AG04449 (cell line): ENCODE measurements around the gene CCDC102A.

Source experiments
- CTCF ChIA-PET: fragments of 350-600 bp; formaldehyde crosslinking; extraction: SDS; loops from one replicate; lab custom pipeline; 2021; ENCODE audit warnings: antibody characterized with exemption; lab: Yijun Ruan, JAX
- POLR2A ChIA-PET: fragments of 400-600, 350-600 bp; formaldehyde crosslinking; extraction: SDS; loops from one replicate; lab custom pipeline; 2020; ENCODE audit warnings: antibody characterized with exemption, inconsistent platforms; lab: Yijun Ruan, JAX
- DNase-seq: peaks from one replicate; pipeline ENCODE4 v3.0.0-alpha.2; 2010; ENCODE audit warnings: low read depth, low spot score
- H3K4me3 ChIP-seq: 2 replicates; pipeline ENCODE4 v1.5.1; 2011; ENCODE audit warnings: low read depth, mild to moderate bottlenecking, control low read depth, low read length
- TF ChIP-seq, protein P1 (sequence below): IDR thresholded peaks from one replicate; pipeline ENCODE4 v1.5.1; 2011; ENCODE audit warnings: mild to moderate bottlenecking, moderate library complexity, low read length, control low read depth, inconsistent platforms; ENCODE audit not compliant: insufficient read depth; ENCODE audit errors: missing control alignments

CCDC102A gene

DNA sequence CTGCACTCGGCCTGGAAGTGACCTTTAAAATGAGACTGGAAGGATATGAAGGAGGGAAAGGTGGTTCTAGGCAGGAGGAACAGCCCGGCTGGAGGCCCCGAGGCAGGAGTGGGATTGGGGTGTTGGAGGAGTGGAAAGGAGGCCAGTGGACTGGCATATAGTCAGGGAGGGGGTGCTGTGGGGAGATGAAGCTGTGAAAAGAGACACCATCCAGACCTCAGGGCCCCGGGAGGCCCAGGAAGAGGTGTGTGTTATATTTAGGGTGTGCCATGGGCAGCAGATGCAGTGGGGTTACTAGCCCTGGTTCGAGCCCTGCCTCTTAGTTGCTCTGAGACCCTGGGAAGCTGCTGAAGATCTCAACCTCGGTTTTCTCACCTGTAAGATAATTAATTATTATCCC lies 31.2 kb downstream of the CCDC102A start:
- H3K4me3 ChIP-seq, result no peak overlapping the region
- CTCF ChIA-PET, result interaction anchor here (1.1 to 1.9 kb wide), 4 partner anchors 12 to 18 kb away, joined by 3 to 6 read pairs (median 5); no protein-coding TSS in a partner anchor

DNA sequence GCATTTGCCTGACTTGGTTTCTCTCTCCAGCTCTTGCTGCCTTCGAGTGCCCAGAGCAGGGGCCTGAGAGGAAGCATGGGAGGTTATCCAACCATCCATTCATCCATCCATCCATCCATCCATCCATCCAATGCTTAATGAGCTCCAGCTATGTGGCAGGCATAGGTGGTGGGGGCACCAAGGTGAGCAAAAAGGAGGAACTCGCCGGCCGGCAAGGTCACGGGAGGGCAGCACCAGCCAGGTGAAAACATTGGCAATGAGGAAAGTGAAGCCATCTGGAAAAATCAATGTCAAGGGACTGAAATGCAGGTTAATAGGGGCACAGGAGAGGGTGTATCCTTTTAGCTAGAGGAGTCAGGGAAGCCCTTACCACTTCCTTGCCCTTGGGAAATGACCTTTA lies 31.9 kb downstream of the CCDC102A start:
- TF ChIP-seq, protein P1, sequence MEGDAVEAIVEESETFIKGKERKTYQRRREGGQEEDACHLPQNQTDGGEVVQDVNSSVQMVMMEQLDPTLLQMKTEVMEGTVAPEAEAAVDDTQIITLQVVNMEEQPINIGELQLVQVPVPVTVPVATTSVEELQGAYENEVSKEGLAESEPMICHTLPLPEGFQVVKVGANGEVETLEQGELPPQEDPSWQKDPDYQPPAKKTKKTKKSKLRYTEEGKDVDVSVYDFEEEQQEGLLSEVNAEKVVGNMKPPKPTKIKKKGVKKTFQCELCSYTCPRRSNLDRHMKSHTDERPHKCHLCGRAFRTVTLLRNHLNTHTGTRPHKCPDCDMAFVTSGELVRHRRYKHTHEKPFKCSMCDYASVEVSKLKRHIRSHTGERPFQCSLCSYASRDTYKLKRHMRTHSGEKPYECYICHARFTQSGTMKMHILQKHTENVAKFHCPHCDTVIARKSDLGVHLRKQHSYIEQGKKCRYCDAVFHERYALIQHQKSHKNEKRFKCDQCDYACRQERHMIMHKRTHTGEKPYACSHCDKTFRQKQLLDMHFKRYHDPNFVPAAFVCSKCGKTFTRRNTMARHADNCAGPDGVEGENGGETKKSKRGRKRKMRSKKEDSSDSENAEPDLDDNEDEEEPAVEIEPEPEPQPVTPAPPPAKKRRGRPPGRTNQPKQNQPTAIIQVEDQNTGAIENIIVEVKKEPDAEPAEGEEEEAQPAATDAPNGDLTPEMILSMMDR, result no peak
- DNase-seq, result no peak
- H3K4me3 ChIP-seq, result no peak overlapping the region
- ChIA-PET CTCF (interaction anchor here (1.0 to 1.9 kb wide), 5 partner anchors 9 to 43 kb away, joined by 3 to 5 read pairs (median 4); partner anchors contain the start of gene POLR2C), POLR2A (no interaction called here)

More for the DNA sequence above, 31.2 kb downstream of the CCDC102A start:
- TF ChIP-seq, protein P1, result no peak
- no peak for DNase-seq
- POLR2A ChIA-PET, result no interaction called here

DNA sequence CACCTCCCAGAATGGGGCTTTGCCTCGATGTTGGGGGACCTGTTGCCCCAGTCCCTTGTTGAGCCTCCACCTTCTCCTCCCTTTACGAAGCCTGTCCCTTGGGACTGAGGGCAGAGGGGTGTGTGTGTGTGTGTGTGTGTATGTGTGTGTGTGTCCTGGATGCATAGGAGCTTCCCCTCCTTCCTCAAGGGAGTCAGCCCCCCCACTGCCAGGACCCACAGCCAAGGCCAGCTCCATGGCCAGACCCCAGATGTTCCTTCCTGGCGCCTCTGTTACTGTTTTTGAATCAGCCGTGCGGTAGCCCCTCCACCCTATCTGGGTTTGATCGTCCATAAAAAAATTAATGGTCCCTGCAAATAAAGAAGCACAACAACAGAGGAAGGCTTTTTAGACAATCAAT lies 32.4 kb downstream of the CCDC102A start:
- ChIA-PET POLR2A (no interaction called here), CTCF (interaction anchor here (1.0 to 1.9 kb wide), 4 partner anchors 10 to 42 kb away, joined by 3 to 5 read pairs (median 4); partner anchors contain the start of gene POLR2C)

DNA sequence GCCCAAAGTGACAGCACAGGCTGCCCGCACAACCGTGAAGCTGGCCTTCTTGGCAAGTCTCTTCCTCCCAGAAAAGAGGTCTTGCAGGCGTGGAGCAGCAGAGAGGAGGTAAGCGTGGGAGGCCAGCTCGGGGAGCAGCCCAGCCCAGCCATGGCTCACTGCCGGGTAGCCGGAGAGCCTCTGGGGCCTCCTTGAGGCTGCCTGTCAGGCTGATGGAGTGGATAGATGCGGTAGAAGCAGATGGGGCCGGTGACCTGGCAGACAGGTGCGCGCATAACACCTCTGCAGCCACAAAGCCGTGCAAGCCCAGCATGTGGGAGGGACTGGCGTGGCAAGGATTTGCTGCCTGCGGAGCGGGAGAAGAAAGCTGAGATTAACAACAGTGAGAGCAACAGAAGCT lies 33.0 kb downstream of the CCDC102A start:
- POLR2A ChIA-PET, result no interaction called here

More for the DNA sequence above, 32.4 kb downstream of the CCDC102A start:
- no peak for DNase-seq
- TF ChIP-seq, protein P1, result no peak
- no peak overlapping the region for H3K4me3 ChIP-seq

DNA sequence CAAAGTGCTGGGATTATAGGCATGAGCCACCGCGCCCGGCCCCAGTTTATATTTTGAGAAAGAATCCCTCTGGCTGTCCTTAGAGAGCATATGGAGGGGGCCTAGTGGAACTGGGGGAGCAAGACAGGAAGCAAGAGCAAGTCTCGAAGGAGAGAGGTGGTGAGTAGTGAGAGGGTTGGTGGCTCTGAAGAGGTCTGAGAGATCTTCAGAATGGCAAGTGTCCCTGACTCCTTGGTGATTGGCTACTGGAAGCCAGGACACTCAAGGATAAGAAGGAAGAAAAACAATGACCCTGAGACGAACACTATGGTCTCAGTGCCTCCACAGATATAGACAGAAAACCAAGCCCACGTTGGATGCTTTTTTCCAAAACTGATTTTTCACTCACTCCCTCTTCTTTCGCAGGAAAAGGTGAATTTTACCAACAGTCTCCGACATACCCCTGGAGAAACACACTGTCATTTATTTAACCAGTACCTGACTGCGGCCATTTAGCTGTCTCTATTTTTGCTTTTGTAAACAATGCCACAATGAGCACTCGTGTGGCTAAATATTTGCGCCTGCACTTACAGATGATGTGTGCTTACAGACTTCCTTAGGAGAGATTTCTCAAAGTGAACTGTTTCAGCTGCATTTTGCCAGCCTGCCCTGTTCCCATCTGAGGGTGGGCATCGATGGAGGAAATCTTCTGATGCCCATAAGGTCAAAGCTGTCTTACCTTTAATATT lies 34.2 kb downstream of the CCDC102A start:
- TF ChIP-seq, protein P1, result no peak
- DNase-seq, result no peak
- ChIA-PET POLR2A (no interaction called here), CTCF (interaction anchor here (1.7 kb wide), 1 partner anchor 18 kb away, joined by 8 read pairs; no protein-coding TSS in a partner anchor)
- H3K4me3 ChIP-seq, result no peak overlapping the region

More for the DNA sequence above, 33.0 kb downstream of the CCDC102A start:
- TF ChIP-seq, protein P1, result no peak
- DNase-seq, result no peak
- CTCF ChIA-PET, result interaction anchor here (0.6 to 1.9 kb wide), 4 partner anchors 17 to 84 kb away, joined by 3 to 5 read pairs (median 4); partner anchors contain the start of gene POLR2C
- no peak overlapping the region for H3K4me3 ChIP-seq

DNA sequence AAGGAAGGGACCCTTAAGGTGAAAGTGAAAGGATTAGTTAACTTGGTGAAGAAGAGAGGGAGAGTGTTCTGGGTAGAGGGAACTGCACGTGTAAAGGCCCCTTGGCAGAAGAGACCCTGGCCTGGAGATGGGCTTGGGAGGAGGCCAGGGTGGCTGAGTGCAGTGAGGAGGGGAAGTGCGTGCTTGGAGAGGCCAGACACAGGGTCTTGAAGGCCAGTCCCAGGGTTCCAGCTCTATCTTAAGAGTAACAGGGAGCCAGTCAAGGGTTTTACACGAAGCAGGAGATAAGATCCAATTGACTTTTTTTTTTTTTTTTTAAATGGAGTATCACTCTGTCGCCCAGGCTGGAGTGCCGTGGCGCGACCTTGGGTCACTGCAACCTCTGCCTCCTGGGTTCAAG lies 34.9 kb downstream of the CCDC102A start:
- H3K4me3 ChIP-seq, result no peak overlapping the region
- ChIA-PET CTCF (interaction anchor here (1.7 to 1.9 kb wide), 2 partner anchors 18 to 39 kb away, joined by 6 to 8 read pairs; partner anchors contain the start of gene POLR2C), POLR2A (no interaction called here)
- DNase-seq, result no peak
- TF ChIP-seq, protein P1, result no peak
